ENCODE results near the gene CRYBG1. TPM values are rescaled to one million over a fixed set of nuclear protein-coding genes. Genes with fewer than 3 reads are reported as not detected.
A peak's percentile ranks its signal among the peaks of the same experiment; 100 is the strongest.

CRYBG1 gene
- polyA plus RNA-seq, 1 experiment = 0.75 TPM

DNA sequence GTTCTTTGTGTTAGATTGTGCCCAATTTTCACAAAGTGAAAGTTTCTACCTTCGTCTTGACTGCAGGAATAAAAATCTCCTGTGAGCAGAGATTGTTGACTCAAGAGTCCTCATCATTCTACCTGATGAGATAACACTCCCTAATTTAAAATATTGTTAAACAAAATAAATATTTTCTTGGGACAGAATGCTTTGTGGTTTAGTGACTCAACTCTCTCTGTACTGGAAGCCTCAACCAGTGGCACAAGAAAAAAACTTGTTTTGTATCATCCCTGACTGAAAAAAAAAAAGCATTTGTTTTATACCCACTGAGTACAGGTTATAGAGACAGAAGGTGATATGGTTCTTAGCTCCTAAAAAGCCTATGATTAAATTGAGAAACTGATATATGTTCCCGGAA lies 78.9 kb downstream of the CRYBG1 start:
- Histone ChIP-seq H3K4me3 (ENCODE audit: low read depth, low read length) (no peak overlapping the region), H3K27me3 (ENCODE audit: control insufficient read depth, insufficient read depth, low read length) (peaks cover 15% of the 10 kb centered on the region), H3K36me3 (ENCODE audit: control insufficient read depth, insufficient read depth, low read length) (no peaks in the 10 kb centered on the region)
- ChIA-PET CTCF (interaction anchor here (0.6 to 11.7 kb wide), 4 partner anchors 87 to 1065 kb away, joined by 3 to 308 read pairs (median 3); no protein-coding TSS in a partner anchor), POLR2A (no interaction called here)
- DNase-seq (ENCODE audit: low read depth) = no peak
- TF ChIP-seq, protein P1, sequence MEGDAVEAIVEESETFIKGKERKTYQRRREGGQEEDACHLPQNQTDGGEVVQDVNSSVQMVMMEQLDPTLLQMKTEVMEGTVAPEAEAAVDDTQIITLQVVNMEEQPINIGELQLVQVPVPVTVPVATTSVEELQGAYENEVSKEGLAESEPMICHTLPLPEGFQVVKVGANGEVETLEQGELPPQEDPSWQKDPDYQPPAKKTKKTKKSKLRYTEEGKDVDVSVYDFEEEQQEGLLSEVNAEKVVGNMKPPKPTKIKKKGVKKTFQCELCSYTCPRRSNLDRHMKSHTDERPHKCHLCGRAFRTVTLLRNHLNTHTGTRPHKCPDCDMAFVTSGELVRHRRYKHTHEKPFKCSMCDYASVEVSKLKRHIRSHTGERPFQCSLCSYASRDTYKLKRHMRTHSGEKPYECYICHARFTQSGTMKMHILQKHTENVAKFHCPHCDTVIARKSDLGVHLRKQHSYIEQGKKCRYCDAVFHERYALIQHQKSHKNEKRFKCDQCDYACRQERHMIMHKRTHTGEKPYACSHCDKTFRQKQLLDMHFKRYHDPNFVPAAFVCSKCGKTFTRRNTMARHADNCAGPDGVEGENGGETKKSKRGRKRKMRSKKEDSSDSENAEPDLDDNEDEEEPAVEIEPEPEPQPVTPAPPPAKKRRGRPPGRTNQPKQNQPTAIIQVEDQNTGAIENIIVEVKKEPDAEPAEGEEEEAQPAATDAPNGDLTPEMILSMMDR (IDR thresholded peaks at IDR 0.05; ENCODE audit: insufficient read depth, low read depth, low read length) = no peak

DNA sequence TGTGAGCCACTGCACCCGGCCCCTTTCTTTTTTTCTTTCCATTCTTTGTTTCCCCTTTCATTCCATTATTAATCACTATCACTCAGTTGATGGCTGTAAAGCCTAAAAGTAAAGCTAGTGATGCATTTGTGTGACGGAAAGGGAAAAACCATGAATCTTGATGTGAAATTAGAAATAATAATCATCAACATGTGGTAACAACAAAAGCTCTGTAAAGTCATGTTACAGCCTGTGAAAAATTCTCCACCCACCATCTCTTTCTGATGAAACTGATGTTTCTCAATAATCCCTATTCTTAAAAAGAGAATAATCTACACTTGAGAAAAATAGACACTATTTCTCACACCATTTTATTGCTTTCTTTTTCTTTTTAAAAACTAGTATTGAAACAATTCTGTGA lies 80.0 kb downstream of the CRYBG1 start:
- Histone ChIP-seq H3K4me3 (ENCODE audit: low read depth, low read length) (no peak overlapping the region), H3K27me3 (ENCODE audit: control insufficient read depth, insufficient read depth, low read length) (peaks cover 15% of the 10 kb centered on the region), H3K36me3 (ENCODE audit: control insufficient read depth, insufficient read depth, low read length) (no peaks in the 10 kb centered on the region)
- ChIA-PET POLR2A (no interaction called here), CTCF (interaction anchor here (0.7 to 11.7 kb wide), 7 partner anchors 17 to 557 kb away, joined by 3 to 308 read pairs (median 7); partner anchors contain the start of gene CRYBG1)
- TF ChIP-seq, protein P1 (IDR thresholded peaks at IDR 0.05; ENCODE audit: insufficient read depth, low read depth, low read length) = no peak
- no peak for DNase-seq (ENCODE audit: low read depth)

DNA sequence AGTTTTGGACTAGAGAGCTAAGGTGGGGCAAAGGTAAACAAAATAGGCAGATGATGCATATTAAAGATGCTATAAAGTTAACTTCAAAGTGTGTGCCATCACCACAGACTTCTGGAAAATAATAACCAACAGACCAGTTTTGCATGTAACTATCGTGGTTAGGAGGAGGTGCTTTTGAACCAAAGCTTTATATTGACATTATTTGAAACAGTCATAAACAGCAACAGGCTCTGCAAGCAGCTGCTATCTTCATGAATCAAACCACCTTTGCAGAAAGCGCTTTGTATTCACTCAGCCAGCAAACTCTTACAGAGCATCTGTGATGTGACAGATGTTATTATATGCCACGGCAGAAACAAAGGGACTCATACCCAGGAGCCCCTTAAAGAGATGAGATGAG lies 81.9 kb downstream of the CRYBG1 start:
- H3K36me3 ChIP-seq (ENCODE audit: control insufficient read depth, insufficient read depth, low read length) = no peaks in the 10 kb centered on the region
- CTCF ChIA-PET = interaction anchor here (0.7 to 11.7 kb wide), 6 partner anchors 12 to 543 kb away, joined by 3 to 308 read pairs (median 8); no protein-coding TSS in a partner anchor
- H3K27me3 ChIP-seq (ENCODE audit: control insufficient read depth, insufficient read depth, low read length) = peaks cover 14% of the 10 kb centered on the region
- no peak overlapping the region for H3K4me3 ChIP-seq (ENCODE audit: low read depth, low read length)
- TF ChIP-seq, protein P1 (IDR thresholded peaks at IDR 0.05; ENCODE audit: insufficient read depth, low read depth, low read length) = no peak
- POLR2A ChIA-PET = no interaction called here
- DNase-seq (ENCODE audit: low read depth) = no peak

DNA sequence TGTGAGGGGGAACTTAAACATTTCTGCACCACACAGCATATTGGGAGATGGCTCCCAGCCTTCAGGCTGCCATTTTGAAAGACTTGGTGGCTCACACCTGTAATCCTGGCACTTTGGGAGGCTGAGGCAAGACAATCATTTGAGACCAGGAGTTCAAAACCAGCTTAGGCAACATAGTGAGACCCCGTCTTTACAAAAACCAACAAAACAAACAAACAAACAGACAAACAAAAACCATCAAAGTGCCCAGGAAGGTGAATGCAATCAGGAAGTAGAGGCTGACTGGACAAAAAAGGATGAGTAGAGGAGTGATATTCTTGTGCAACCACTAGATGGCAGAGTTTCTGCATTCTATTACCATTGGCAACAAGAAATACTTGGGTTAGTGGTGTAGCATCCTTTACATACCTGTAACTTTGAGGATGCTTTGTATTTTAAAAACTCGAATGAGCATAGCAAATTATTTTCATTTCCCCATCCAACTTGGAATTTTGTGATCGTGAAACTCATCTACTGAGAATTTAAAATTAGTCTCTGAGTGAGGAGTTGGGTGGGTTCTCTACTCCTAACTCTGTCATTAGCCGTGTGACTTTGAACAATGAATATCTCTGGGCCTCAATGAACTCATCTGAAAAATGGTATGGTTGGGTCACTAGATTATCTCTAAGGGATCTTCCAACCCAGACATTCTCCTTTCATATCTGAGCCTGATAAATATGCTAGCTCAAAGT lies 84.4 kb downstream of the CRYBG1 start:
- no peak overlapping the region for H3K4me3 ChIP-seq (ENCODE audit: low read depth, low read length)
- TF ChIP-seq, protein P1 (IDR thresholded peaks at IDR 0.05; ENCODE audit: insufficient read depth, low read depth, low read length) = peak; percentile 70
- H3K36me3 ChIP-seq (ENCODE audit: control insufficient read depth, insufficient read depth, low read length) = no peaks in the 10 kb centered on the region
- CTCF ChIA-PET = interaction anchor here (0.6 to 11.7 kb wide), 24 partner anchors 12 to 713 kb away, joined by 3 to 308 read pairs (median 4); no protein-coding TSS in a partner anchor
- DNase-seq (ENCODE audit: low read depth) = no peak
- peaks cover 10% of the 10 kb centered on the region for H3K27me3 ChIP-seq (ENCODE audit: control insufficient read depth, insufficient read depth, low read length)
- POLR2A ChIA-PET = no interaction called here

DNA sequence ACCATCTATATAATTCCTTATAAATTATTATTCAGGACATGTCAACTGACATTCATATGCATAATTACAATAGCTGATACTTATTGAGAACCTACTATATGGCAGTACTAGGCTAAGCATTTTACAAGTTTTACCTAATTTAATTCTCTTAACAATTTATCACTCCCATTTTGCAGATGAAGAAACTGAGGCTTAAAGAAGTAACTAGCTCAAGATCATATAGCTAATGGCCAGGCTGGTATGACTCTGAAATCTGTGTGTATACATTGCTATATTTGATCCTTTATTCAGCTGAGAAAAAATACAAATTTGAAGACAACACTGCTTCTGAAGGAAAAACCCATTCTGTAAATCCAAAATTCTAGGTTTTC lies 85.0 kb downstream of the CRYBG1 start:
- Histone ChIP-seq H3K4me3 (ENCODE audit: low read depth, low read length) (no peak overlapping the region), H3K36me3 (ENCODE audit: control insufficient read depth, insufficient read depth, low read length) (no peaks in the 10 kb centered on the region), H3K27me3 (ENCODE audit: control insufficient read depth, insufficient read depth, low read length) (peaks cover 10% of the 10 kb centered on the region)
- no peak for DNase-seq (ENCODE audit: low read depth)
- POLR2A ChIA-PET = no interaction called here
- TF ChIP-seq, protein P1 (IDR thresholded peaks at IDR 0.05; ENCODE audit: insufficient read depth, low read depth, low read length) = no peak
- CTCF ChIA-PET = interaction anchor here (0.6 to 11.7 kb wide), 19 partner anchors 12 to 712 kb away, joined by 3 to 308 read pairs (median 4); no protein-coding TSS in a partner anchor

All from BJ (cell line).